ENCODE measurements around the gene C11orf24. TPM values are rescaled to one million over a fixed set of nuclear protein-coding genes. Genes with fewer than 3 reads are reported as not detected.
A peak's percentile ranks its signal among the peaks of the same experiment; 100 is the strongest.

Gene C11orf24
- total RNA-seq, 1 donor from 2014 or later = 27.5 TPM

DNA sequence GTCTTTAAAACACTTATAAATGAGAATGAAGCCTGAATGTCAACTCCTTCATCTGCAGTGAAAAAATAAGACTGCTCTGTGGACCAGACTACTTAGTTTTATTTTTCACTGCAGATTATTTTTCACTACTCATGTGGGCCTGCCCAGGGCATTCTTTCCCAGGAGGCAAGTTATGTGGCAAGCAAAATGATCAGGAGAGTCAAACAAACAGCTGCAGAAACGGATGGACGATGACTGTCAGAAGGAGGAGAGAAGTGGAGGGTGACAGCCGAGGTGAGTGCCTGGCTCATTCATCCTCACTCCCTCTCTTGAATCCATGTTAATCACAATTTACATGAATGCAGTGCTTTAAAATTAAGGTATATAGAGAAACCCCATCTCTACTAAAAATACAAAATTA lies 34.9 kb upstream of the C11orf24 start:
- Histone ChIP-seq H3K4me3 (ENCODE audit: low read depth, low read length) (no peak overlapping the region), H3K36me3 (ENCODE audit: control insufficient read depth, insufficient read depth, low read length) (no peaks in the 10 kb centered on the region), H3K27me3 (ENCODE audit: control insufficient read depth, insufficient read depth, low read length) (no peaks in the 10 kb centered on the region)
- no peak for DNase-seq (ENCODE audit: low read depth)
- TF ChIP-seq, protein P1, sequence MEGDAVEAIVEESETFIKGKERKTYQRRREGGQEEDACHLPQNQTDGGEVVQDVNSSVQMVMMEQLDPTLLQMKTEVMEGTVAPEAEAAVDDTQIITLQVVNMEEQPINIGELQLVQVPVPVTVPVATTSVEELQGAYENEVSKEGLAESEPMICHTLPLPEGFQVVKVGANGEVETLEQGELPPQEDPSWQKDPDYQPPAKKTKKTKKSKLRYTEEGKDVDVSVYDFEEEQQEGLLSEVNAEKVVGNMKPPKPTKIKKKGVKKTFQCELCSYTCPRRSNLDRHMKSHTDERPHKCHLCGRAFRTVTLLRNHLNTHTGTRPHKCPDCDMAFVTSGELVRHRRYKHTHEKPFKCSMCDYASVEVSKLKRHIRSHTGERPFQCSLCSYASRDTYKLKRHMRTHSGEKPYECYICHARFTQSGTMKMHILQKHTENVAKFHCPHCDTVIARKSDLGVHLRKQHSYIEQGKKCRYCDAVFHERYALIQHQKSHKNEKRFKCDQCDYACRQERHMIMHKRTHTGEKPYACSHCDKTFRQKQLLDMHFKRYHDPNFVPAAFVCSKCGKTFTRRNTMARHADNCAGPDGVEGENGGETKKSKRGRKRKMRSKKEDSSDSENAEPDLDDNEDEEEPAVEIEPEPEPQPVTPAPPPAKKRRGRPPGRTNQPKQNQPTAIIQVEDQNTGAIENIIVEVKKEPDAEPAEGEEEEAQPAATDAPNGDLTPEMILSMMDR (IDR thresholded peaks at IDR 0.05; ENCODE audit: insufficient read depth, low read length, poor library complexity, severe bottlenecking) = no peak

DNA sequence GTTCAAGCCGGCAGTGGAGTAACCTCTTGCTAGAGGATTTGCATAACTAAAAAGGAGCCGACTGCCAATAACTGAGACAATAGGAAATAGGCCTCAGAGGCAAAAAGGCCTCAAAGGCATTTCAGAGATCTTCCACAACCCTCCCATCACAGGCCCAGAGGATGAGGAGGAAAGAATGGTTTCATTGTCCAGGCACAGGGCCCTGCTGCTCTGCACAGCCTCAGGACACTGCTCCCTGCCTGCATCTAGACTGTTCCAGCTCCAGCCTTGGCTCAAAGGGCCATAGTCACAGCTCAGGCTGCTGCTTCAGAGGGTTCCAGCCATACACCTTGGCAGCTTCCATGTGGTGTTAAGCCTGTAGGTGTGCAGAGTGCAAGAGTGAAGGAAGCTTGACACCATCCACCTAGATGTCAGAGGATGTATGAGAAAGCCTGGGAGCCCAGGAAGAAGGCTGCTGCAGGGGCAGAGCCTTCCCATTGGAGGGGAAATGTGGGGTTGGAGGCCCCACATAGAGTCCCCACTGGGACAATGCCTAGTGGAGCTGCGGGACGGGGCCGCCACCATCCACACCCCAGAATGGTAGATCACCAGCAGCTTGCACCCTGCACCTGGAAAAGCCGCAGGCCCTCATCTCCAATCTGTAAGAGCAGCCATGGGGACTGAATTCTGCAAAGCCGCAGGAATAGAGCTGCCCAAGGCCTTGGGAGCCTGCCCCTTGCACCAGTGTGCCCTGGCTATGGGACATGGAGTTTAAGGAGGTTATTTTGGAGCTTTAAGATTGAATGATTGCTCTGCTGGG lies 32.4 kb upstream of the C11orf24 start:
- Histone ChIP-seq H3K36me3 (ENCODE audit: control insufficient read depth, insufficient read depth, low read length) (no peaks in the 10 kb centered on the region), H3K27me3 (ENCODE audit: control insufficient read depth, insufficient read depth, low read length) (no peaks in the 10 kb centered on the region), H3K4me3 (ENCODE audit: low read depth, low read length) (no peak overlapping the region)
- no peak for DNase-seq (ENCODE audit: low read depth)
- TF ChIP-seq, protein P1 (IDR thresholded peaks at IDR 0.05; ENCODE audit: insufficient read depth, low read length, poor library complexity, severe bottlenecking) = no peak

DNA sequence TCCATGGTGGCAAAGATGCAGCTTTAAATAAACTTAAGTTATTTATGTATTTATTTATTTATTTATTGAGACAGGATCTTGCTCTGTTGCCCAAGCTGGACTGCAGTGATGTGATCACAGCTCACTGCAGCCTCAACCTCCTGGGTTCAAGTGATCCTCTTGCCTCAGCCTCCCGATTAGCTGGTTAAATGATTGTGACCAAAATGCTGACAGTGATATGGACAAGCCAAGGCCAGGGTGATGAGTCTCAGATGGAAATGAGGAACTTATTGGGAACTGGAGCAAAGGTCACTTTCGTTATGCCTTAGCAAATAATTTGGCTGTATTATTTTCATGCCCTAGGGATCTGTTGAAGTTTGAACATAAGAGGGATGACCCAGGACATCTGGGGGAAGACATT lies 31.3 kb upstream of the C11orf24 start:
- TF ChIP-seq, protein P1 (IDR thresholded peaks at IDR 0.05; ENCODE audit: insufficient read depth, low read length, poor library complexity, severe bottlenecking) = no peak
- no peaks in the 10 kb centered on the region for H3K36me3 ChIP-seq (ENCODE audit: control insufficient read depth, insufficient read depth, low read length)
- no peaks in the 10 kb centered on the region for H3K27me3 ChIP-seq (ENCODE audit: control insufficient read depth, insufficient read depth, low read length)
- H3K4me3 ChIP-seq (ENCODE audit: low read depth, low read length) = no peak overlapping the region
- no peak for DNase-seq (ENCODE audit: low read depth)

DNA sequence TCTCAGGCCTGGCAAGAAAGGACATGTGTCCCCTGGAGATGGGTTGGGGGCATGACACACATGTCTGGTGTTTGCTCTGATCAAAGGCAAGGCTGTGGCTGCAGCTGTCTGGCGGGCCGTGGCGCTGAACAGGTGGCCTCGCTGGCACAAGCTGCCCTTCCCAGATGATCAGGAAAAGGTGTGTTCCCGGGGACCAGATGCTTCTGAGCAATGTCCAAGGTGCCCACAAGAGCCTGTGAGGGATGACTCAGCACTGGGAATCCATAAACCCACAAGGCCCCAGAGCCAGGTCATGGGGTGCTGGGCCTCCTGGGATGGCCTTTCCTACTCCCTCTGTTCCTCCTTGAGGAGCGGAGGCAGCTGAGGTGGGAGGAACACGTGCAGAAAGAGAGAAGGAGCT lies 30.9 kb upstream of the C11orf24 start:
- H3K27me3 ChIP-seq (ENCODE audit: control insufficient read depth, insufficient read depth, low read length) = no peaks in the 10 kb centered on the region
- H3K36me3 ChIP-seq (ENCODE audit: control insufficient read depth, insufficient read depth, low read length) = no peaks in the 10 kb centered on the region
- TF ChIP-seq, protein P1 (IDR thresholded peaks at IDR 0.05; ENCODE audit: insufficient read depth, low read length, poor library complexity, severe bottlenecking) = no peak
- peak; percentile 25 for DNase-seq (ENCODE audit: low read depth)
- H3K4me3 ChIP-seq (ENCODE audit: low read depth, low read length) = no peak overlapping the region

DNA sequence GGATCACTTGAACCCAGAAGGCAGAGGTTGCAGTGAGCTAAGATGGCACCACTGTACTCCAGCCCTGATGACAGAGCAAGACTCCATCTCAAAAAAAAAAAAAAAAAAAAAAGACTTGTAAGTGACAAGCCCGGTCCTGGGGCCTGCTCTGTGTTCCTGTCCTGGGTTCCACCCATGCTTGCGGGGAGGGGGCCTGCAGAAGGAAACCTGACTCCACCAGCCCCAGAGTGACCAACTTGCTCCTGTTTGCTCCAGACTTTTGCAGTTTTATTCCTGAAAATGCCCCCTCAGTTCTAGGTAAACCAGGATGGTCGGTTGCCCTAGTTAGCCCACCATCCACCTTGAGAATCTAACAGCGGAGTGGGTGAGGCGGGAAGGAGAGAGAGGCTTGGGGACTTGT lies 30.5 kb upstream of the C11orf24 start:
- H3K36me3 ChIP-seq (ENCODE audit: control insufficient read depth, insufficient read depth, low read length) = no peaks in the 10 kb centered on the region
- H3K4me3 ChIP-seq (ENCODE audit: low read depth, low read length) = no peak overlapping the region
- no peak for DNase-seq (ENCODE audit: low read depth)
- TF ChIP-seq, protein P1 (IDR thresholded peaks at IDR 0.05; ENCODE audit: insufficient read depth, low read length, poor library complexity, severe bottlenecking) = no peak
- no peaks in the 10 kb centered on the region for H3K27me3 ChIP-seq (ENCODE audit: control insufficient read depth, insufficient read depth, low read length)
